GM13977 (cell line): Measurements from ENCODE around the gene MAD1L1.

Experiments used
- DNase-seq: peaks from one replicate; pipeline ENCODE4 v3.0.0; 2012; ENCODE audit warnings: low spot score
- CTCF ChIP-seq: IDR thresholded peaks from 2 replicates; pipeline ENCODE4 v1.5.1; 2012; ENCODE audit warnings: mild to moderate bottlenecking, control low read depth; ENCODE audit not compliant: insufficient read depth; ENCODE audit errors: extremely low read depth, missing control alignments
- in situ Hi-C: fragments of 300-500 bp; cut with MboI; formaldehyde crosslinking; loops from one replicate; pipeline ENCODE4 v1.12.0; 2022; ENCODE audit warnings: low sequenced_read_pairs, low pct_unique_long_range_greater_than_20kb, mixed read lengths, inconsistent platforms; ENCODE audit not compliant: unreplicated experiment

Gene MAD1L1

GRCh38 chr7:2082139-2082998 is 150.4 kb downstream of the MAD1L1 start:
- TF ChIP-seq CTCF = no peak
- DNase-seq = no peak
- in situ Hi-C loops = no loop called here

- DNase-seq = no peak
- no peak for TF ChIP-seq CTCF
- in situ Hi-C loops = no loop called here
Observed at GRCh38 chr7:2081526-2082135, 151.1 kb downstream of the MAD1L1 start.

- DNase-seq = no peak
- TF ChIP-seq CTCF = no peak
- in situ Hi-C loops = no loop called here
Observed at GRCh38 chr7:2080477-2080876, 152.3 kb downstream of the MAD1L1 start.

GRCh38 chr7:2080060-2080387 is 152.7 kb downstream of the MAD1L1 start:
- DNase-seq = no peak
- TF ChIP-seq CTCF = no peak
- in situ Hi-C loops = no loop called here

- in situ Hi-C loops = no loop called here
- TF ChIP-seq CTCF = no peak
- no peak for DNase-seq
Observed at GRCh38 chr7:2079332-2080059, 153.2 kb downstream of the MAD1L1 start.

- DNase-seq = no peak
- no peak for TF ChIP-seq CTCF
- in situ Hi-C loops = no loop called here
Observed at GRCh38 chr7:2078899-2079298, 153.8 kb downstream of the MAD1L1 start.
